Effector memory CD4-positive, alpha-beta T cell (primary cell): ENCODE results near the gene ARHGEF37.

ENCODE experiments used
- DNase-seq, 3 donors: peaks; one replicate each; pipeline ENCODE4 v3.0.0-alpha.2; 2020
- H3K27ac ChIP-seq: 2 replicates; pipeline ENCODE4 v1.7.0; 2013; ENCODE audit warnings: mild to moderate bottlenecking, low read length, moderate library complexity; ENCODE audit not compliant: insufficient read depth, poor library complexity, severe bottlenecking
- H3K27me3 ChIP-seq: replicated peaks from 2 replicates; pipeline ENCODE4 v1.7.0; 2013; ENCODE audit warnings: mild to moderate bottlenecking, low read length; ENCODE audit not compliant: insufficient read depth, control insufficient read depth, poor library complexity, severe bottlenecking
- H3K36me3 ChIP-seq: 2 replicates; pipeline ENCODE4 v1.7.0; 2013; ENCODE audit warnings: mild to moderate bottlenecking, low read length, moderate library complexity; ENCODE audit not compliant: control insufficient read depth, insufficient read depth
- H3K4me1 ChIP-seq: 2 replicates; pipeline ENCODE4 v1.7.0; 2013; ENCODE audit warnings: low read length, mild to moderate bottlenecking; ENCODE audit not compliant: control insufficient read depth, insufficient read depth, poor library complexity, severe bottlenecking
- H3K4me3 ChIP-seq: 2 replicates; pipeline ENCODE4 v1.7.0; 2013; ENCODE audit warnings: low read length, low read depth, mild to moderate bottlenecking; ENCODE audit not compliant: insufficient read depth, poor library complexity, severe bottlenecking
- H3K9me3 ChIP-seq: 2 replicates; pipeline ENCODE4 v1.7.0; 2013; ENCODE audit warnings: mild to moderate bottlenecking, low read length, moderate library complexity; ENCODE audit not compliant: control insufficient read depth

ARHGEF37 gene

DNA sequence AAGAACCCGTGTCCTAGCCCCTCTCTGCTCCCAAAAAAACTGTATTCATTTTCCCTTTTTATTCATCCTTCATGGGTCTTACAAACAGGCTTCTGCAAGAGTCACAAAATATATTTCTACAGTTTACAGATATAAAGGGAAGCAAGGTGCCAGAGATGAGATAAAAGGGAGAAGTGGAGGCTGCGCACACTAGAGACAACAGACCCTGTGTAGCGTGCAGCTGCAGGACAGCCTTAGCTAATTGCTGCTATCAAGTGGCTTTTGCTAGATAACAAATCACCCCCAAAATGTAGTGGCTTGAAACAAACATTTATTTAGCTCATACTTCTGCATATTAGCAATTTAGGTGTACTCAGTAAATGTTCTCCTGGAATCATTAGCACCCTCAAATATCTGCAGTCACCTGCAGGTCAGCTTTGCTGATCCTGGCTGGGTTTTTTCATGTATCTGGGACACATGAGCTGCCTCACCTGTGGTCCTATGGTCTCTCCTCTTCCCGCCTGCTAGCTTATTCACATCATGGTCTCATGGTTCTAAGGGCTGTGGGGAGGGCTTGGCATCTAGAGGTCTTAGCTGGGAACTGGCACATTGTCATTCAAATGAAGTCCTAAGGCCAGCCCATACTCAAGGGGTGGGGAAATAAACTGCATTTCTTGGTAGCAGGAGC lies 29.4 kb downstream of the ARHGEF37 start:
- Histone ChIP-seq H3K27ac (no peak overlapping the region), H3K9me3 (no peaks in the 10 kb centered on the region), H3K4me1 (no peaks in the 10 kb centered on the region), H3K36me3 (no peaks in the 10 kb centered on the region), H3K27me3 (no peaks in the 10 kb centered on the region), H3K4me3 (no peak overlapping the region)
- DNase-seq: no peak

DNA sequence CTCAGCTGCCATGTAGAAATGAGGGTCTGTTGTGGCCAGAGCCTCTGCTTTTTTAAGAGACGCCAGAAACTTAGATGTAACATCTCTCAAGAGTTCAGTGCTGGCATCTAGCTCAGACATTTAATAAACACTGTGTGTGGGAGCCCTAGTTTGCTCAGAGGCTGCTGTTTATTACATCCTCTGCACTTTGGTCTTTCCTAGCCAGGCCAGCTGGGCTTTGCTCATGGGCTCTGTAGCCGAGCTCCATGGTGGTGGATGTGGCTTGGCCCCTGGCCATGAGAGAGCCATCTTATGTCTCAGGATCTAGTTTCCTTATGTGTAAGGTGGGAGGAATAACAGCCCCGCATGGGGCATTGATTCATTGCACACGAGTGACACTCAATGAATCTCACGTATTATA lies 30.0 kb downstream of the ARHGEF37 start:
- H3K9me3 ChIP-seq: no peaks in the 10 kb centered on the region
- no peak overlapping the region for H3K4me3 ChIP-seq
- DNase-seq: no peak

DNA sequence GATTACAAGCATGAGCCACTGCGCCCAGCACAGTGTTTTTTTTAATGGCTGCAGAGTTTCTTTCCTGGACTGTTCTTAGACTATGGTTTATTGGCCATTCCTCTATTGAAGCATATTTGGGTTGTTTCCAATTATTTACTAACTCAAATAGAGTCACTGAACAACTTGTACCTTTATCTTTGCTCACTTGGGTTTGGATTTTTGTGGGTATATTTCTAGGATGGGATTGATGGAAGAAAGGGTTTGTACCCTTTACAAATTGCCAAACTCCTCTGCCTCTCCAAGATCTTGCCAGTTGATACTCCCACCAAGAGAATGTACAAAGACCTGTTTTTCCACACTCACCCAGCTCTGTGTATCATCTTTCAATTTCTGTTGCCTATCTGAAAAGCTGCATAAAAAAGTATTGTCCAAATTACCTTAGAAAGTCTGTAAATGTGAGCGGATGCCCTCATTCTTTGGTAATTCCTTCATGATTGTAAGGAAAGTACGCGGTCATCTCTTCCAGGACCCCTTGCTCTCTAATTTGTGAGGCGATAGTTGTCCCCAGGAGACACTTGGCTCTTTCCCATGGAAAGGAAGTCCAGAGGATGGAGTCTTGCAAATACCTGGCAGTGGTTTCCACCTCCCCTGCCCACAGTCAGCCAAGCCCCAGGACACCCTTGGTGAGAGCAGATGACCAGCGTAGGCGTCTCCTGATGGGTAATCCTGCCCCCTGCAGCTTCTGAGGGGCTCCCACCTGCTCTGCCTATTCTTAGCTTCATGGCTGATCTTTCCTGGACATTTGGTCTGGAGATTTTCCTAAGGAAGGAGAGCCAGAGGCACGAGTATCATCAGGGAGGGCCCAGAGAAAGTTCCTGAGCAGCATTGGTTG lies 33.0 kb downstream of the ARHGEF37 start:
- H3K9me3 ChIP-seq: no peaks in the 10 kb centered on the region
- no peak overlapping the region for H3K27ac ChIP-seq

More for the DNA sequence above, 30.0 kb downstream of the ARHGEF37 start:
- H3K4me1 ChIP-seq: no peaks in the 10 kb centered on the region
- H3K27ac ChIP-seq: no peak overlapping the region
- H3K27me3 ChIP-seq: no peaks in the 10 kb centered on the region
- H3K36me3 ChIP-seq: no peaks in the 10 kb centered on the region

GRCh38 chr5:149615976-149616375 lies 34.7 kb downstream of the ARHGEF37 start:
- Histone ChIP-seq H3K27ac (no peak overlapping the region), H3K9me3 (no peaks in the 10 kb centered on the region), H3K4me1 (no peaks in the 10 kb centered on the region), H3K36me3 (no peaks in the 10 kb centered on the region), H3K4me3 (no peak overlapping the region), H3K27me3 (no peaks in the 10 kb centered on the region)
- no peak for DNase-seq

More for the DNA sequence above, 33.0 kb downstream of the ARHGEF37 start:
- no peak overlapping the region for H3K4me3 ChIP-seq
- no peaks in the 10 kb centered on the region for H3K36me3 ChIP-seq
- H3K27me3 ChIP-seq: no peaks in the 10 kb centered on the region
- H3K4me1 ChIP-seq: no peaks in the 10 kb centered on the region
- no peak for DNase-seq

DNA sequence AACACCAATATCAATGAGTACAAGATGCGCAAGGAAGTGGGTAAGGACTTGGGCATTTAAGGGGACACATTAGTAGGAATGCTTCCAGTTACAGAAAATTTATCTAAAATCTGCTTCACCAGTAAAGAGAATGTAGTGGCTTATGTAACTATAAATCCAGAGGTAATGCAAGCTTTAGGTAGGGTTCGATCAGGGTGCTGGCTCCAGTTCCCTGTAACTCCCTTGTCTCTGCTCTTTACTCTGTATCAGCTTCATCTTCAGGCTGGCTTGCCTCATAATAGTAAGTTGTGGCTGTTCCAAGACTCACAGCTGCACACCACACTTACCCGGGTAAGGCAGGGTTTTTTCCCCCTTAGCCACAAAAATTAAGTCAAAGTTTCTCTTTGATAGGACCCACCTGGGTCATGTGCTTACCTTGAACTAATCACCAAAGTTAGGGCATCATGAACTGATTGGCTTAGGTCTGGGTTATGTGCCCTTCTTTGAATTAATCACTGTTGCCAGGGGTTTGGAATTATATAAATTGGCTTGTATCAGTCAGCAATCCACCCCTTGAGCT lies 35.5 kb downstream of the ARHGEF37 start:
- no peak for DNase-seq
- H3K27me3 ChIP-seq: no peaks in the 10 kb centered on the region
- no peaks in the 10 kb centered on the region for H3K9me3 ChIP-seq
- no peak overlapping the region for H3K27ac ChIP-seq
- H3K36me3 ChIP-seq: no peaks in the 10 kb centered on the region
- no peaks in the 10 kb centered on the region for H3K4me1 ChIP-seq
- H3K4me3 ChIP-seq: no peak overlapping the region

GRCh38 chr5:149617760-149618306 lies 36.5 kb downstream of the ARHGEF37 start:
- DNase-seq: no peak
- no peaks in the 10 kb centered on the region for H3K4me1 ChIP-seq
- H3K4me3 ChIP-seq: no peak overlapping the region
- no peak overlapping the region for H3K27ac ChIP-seq
- no peaks in the 10 kb centered on the region for H3K27me3 ChIP-seq
- H3K36me3 ChIP-seq: no peaks in the 10 kb centered on the region
- H3K9me3 ChIP-seq: no peaks in the 10 kb centered on the region

DNA sequence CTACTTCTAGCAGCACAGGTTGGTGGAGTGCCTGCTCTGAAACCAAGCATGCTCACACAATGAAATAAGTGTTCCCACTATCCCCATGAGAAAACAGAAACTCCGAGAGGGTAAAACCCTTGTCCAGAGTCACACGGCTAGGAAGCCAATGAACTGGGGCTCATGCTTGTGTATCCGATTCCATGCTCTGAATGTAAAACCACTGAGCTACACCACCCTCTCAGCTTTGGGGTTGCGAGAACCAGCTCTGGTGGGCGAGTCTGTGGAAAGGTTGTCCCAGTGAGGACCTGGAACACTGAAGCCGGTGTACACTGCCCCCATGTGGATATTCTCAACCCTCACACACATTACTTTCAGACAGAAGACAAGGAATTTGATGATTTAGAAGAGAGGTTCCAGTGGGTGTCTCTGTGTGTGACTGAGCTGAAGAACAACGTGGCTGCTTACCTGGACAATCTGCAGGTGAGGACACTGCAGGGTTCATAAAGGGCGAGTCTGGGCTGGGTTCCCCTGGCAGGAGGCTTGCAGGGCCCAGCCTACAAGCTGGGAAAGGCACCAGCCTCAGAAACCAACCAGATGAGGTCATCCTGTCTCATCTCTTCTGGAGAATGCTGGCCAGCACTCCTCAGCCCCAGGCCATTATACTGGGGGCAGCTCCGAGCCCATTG lies 37.4 kb downstream of the ARHGEF37 start:
- Histone ChIP-seq H3K27ac (no peak overlapping the region), H3K27me3 (no peaks in the 10 kb centered on the region), H3K9me3 (no peaks in the 10 kb centered on the region), H3K36me3 (no peaks in the 10 kb centered on the region), H3K4me1 (no peaks in the 10 kb centered on the region), H3K4me3 (no peak overlapping the region)
- no peak for DNase-seq

DNA sequence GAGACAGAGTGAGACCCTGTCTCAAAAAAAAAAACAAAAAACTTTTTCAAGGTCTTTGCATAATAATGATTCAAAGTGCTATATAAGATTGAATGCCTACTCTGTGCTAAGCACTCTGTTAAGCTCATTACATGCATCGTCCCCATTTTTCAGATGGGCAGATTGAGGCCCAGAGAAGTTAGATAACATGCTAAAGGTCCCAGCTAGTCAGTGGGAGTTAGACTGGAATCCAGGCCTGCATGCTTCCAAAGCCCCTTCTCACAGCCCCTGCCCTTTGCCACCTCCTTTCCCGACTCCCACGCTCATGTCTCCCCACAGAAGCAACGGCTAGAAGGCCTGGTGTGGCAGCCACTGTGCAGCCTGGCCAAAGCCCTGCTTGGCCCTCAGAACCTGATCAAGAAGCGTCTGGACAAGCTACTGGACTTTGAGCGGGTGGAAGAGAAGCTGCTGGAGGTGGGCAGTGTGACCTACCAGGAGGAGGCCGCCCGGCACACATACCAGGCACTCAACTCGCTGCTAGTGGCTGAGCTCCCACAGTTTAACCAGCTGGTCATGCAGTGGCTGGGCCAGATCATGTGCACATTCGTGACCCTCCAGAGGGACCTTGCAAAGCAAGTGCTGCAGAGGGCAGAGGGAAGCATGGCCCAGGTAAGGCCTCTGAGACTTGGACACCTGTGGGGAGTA lies 40.3 kb downstream of the ARHGEF37 start:
- Histone ChIP-seq H3K9me3 (no peaks in the 10 kb centered on the region), H3K4me1 (no peaks in the 10 kb centered on the region), H3K36me3 (no peaks in the 10 kb centered on the region), H3K4me3 (no peak overlapping the region), H3K27me3 (no peaks in the 10 kb centered on the region), H3K27ac (no peak overlapping the region)
- no peak for DNase-seq

GRCh38 chr5:149622466-149622865 lies 41.2 kb downstream of the ARHGEF37 start:
- DNase-seq: no peak

More at GRCh38 chr5:149622466-149622865, 41.2 kb downstream of the ARHGEF37 start:
- no peak overlapping the region for H3K27ac ChIP-seq
- no peaks in the 10 kb centered on the region for H3K27me3 ChIP-seq
- H3K9me3 ChIP-seq: no peaks in the 10 kb centered on the region
- no peaks in the 10 kb centered on the region for H3K36me3 ChIP-seq
- H3K4me3 ChIP-seq: no peak overlapping the region
- H3K4me1 ChIP-seq: no peaks in the 10 kb centered on the region
